Endothelial cell of umbilical vein (primary cell): ENCODE measurements around the gene CTSD. TPM values are rescaled to one million over a fixed set of nuclear protein-coding genes. Genes with fewer than 3 reads are reported as not detected.

Experiments
- BruUV-seq: library from RNA; stranded (reverse); fragments of 400-500 nt; replicated peaks from 2 replicates; lab custom pipeline; 2021; lab: Mats Ljungman, UMichigan
- CTCF ChIA-PET: fragments of 300-600, 350-600 bp; sonication (Branson Sonifier 250); formaldehyde crosslinking; loops from one replicate; lab custom pipeline; 2021; ENCODE audit warnings: antibody characterized with exemption, inconsistent platforms; lab: Charles Lee
- POLR2A ChIA-PET: fragments of 300-600, 350-600 bp; sonication (Branson Sonifier 250); formaldehyde crosslinking; loops from one replicate; lab custom pipeline; 2021; ENCODE audit warnings: antibody characterized with exemption, inconsistent platforms; lab: Charles Lee
- DNase-seq: peaks from one replicate; pipeline ENCODE4 v3.0.0-alpha.2; 2011; ENCODE audit warnings: low read depth, low spot score
- FAIRE-seq: peaks from 2 replicates; lab custom pipeline; 2011; peaks lifted over from hg19 to GRCh38; lab: Jason Lieb, UNC
- H2AFZ ChIP-seq: 2 replicates; pipeline ENCODE4 v1.6.0; 2012; ENCODE audit warnings: low read depth, low read length, control low read depth, inconsistent platforms
- H3K27ac ChIP-seq: 2 replicates; pipeline ENCODE4 v1.5.1; 2011; ENCODE audit warnings: low read depth, mild to moderate bottlenecking, control low read depth, low read length, moderate library complexity; ENCODE audit not compliant: insufficient read depth
- H3K27me3 ChIP-seq, 2 experiments: 2 replicates each; pipeline versions ENCODE4 v1.6.0 to v1.6.1; 2011; ENCODE audit warnings: low read length in 2 of 2, mixed read lengths in 1 of 2; ENCODE audit not compliant: control insufficient read depth in 2 of 2, insufficient read depth in 2 of 2
- H3K36me3 ChIP-seq, 2 experiments: 2 replicates in 1 of 2; 3 replicates in 1 of 2; pipeline ENCODE4 v1.5.1; 2011; ENCODE audit warnings: low read length in 2 of 2, mild to moderate bottlenecking in 1 of 2, moderate library complexity in 1 of 2; ENCODE audit not compliant: control insufficient read depth in 2 of 2, insufficient read depth in 2 of 2; ENCODE audit errors: extremely low read depth in 1 of 2
- H3K4me1 ChIP-seq: 3 replicates; pipeline ENCODE4 v1.5.1; 2011; ENCODE audit warnings: mild to moderate bottlenecking, low read length; ENCODE audit not compliant: control insufficient read depth, insufficient read depth; ENCODE audit errors: extremely low read depth
- H3K4me2 ChIP-seq: 2 replicates; pipeline ENCODE4 v1.6.1; 2011; ENCODE audit warnings: low read length, control low read depth, mixed read lengths; ENCODE audit not compliant: insufficient read depth
- H3K4me3 ChIP-seq, 3 experiments: fragments of 200-600 bp in 1 of 3; sonication (generic), shearing (Covaris generic) in 1 of 3; replicated peaks in 1 of 3; 2 replicates each; pipeline ENCODE4 v1.5.1; 2011 to 2016; ENCODE audit warnings: control low read depth in 3 of 3, low read length in 3 of 3, mild to moderate bottlenecking in 2 of 3, inconsistent platforms in 1 of 3, low read depth in 1 of 3, moderate library complexity in 1 of 3; ENCODE audit not compliant: insufficient read depth in 1 of 3
- H3K79me2 ChIP-seq: 2 replicates; pipeline ENCODE4 v1.6.0; 2012; ENCODE audit warnings: low read length, inconsistent platforms; ENCODE audit not compliant: control insufficient read depth, insufficient read depth
- H3K9ac ChIP-seq: replicated peaks from 2 replicates; pipeline ENCODE3; 2011; ENCODE audit warnings: low read length, control low read depth; ENCODE audit not compliant: insufficient read depth; ENCODE audit errors: extremely low read depth
- H3K9me1 ChIP-seq: replicated peaks from 3 replicates; pipeline ENCODE4 v1.6.0; 2011; ENCODE audit warnings: mild to moderate bottlenecking, low read length; ENCODE audit not compliant: control insufficient read depth, insufficient read depth; ENCODE audit errors: extremely low read depth
- H3K9me3 ChIP-seq: replicated peaks from 2 replicates; pipeline ENCODE4 v1.5.1; 2012; ENCODE audit warnings: low read length, inconsistent platforms; ENCODE audit not compliant: control insufficient read depth, insufficient read depth
- H4K20me1 ChIP-seq: replicated peaks from 2 replicates; pipeline ENCODE3; 2011; ENCODE audit warnings: mild to moderate bottlenecking, low read length; ENCODE audit not compliant: control insufficient read depth, insufficient read depth; ENCODE audit errors: extremely low read depth
- CTCF ChIP-seq, 2 donors: IDR thresholded peaks; 1 replicate in 1 of 2; 2 replicates in 1 of 2; pipeline ENCODE4 v1.5.1; 2011; ENCODE audit warnings: low read length in 2 of 2, mild to moderate bottlenecking in 2 of 2, moderate library complexity in 2 of 2, control low read depth in 1 of 2, inconsistent platforms in 1 of 2, low read depth in 1 of 2; ENCODE audit not compliant: insufficient read depth in 1 of 2; ENCODE audit errors: extremely low read depth in 1 of 2
- EZH2 ChIP-seq: IDR thresholded peaks from 2 replicates; pipeline ENCODE4 v1.6.1; 2012; ENCODE audit warnings: borderline replicate concordance, low read depth, mild to moderate bottlenecking, moderate library complexity, low read length, inconsistent platforms; ENCODE audit not compliant: severe bottlenecking
- FOS ChIP-seq: IDR thresholded peaks from 2 replicates; pipeline ENCODE4 v1.6.1; 2011; ENCODE audit warnings: mild to moderate bottlenecking, low read length, moderate library complexity, borderline replicate concordance; ENCODE audit not compliant: insufficient read depth
- GATA2 ChIP-seq: IDR thresholded peaks from 2 replicates; pipeline ENCODE4 v1.7.0; 2011; ENCODE audit warnings: low read depth, mild to moderate bottlenecking, moderate library complexity, mixed read lengths, low read length; ENCODE audit not compliant: insufficient read length, insufficient read depth
- JUN ChIP-seq: IDR thresholded peaks from 2 replicates; pipeline ENCODE4 v1.6.1; 2011; ENCODE audit warnings: borderline replicate concordance, low read depth; ENCODE audit not compliant: insufficient read length, insufficient read depth
- MAX ChIP-seq: IDR thresholded peaks from 2 replicates; pipeline ENCODE4 v1.6.1; 2011; ENCODE audit not compliant: insufficient read depth, insufficient read length
- MYC ChIP-seq: IDR thresholded peaks from one replicate; pipeline ENCODE4 v1.6.1; 2011; ENCODE audit warnings: mild to moderate bottlenecking, low read depth, low read length
- POLR2A ChIP-seq: IDR thresholded peaks from 2 replicates; pipeline ENCODE4 v1.6.1; 2012; ENCODE audit warnings: low read depth, mild to moderate bottlenecking, control low read depth, low read length
- POLR2AphosphoS5 ChIP-seq: IDR thresholded peaks from 2 replicates; pipeline ENCODE4 v1.6.1; 2012; ENCODE audit warnings: low read depth, mild to moderate bottlenecking, control low read depth, low read length, moderate library complexity; ENCODE audit not compliant: insufficient read depth
- dilution Hi-C: fragments of 300-500 bp; cut with MboI; formaldehyde crosslinking; loops from one replicate; pipeline ENCODE4 v1.15.0; 2019; ENCODE audit warnings: low sequenced_read_pairs; ENCODE audit not compliant: extremely low pct_ligation_motif_present
- intact Hi-C: fragments of 100-400 bp; cut with micrococcal nuclease; formaldehyde crosslinking; loops from one replicate; pipeline ENCODE4 v1.10.0; 2022
- polyA plus RNA-seq, 4 experiments: library from polyadenylated mRNA; depleted of rRNA in 3 of 4; stranded (reverse) in 3 of 4; unstranded in 1 of 4; fragments of >200 nt; gene quantifications; 2 replicates each; pipeline versions ENCODE4 v1.2.1 to v1.2.3, GENCODE V29; 2011 to 2012; ENCODE audit warnings: missing spikeins in 1 of 4
- total RNA-seq: library from RNA; stranded (reverse); gene quantifications from 2 replicates; pipeline ENCODE4 v1.2.3, GENCODE V29; 2021

The CTSD gene
- total and polyA plus RNA-seq, 2 donors (not counting 3 experiments of a cell fraction or from before 2014, with no cell fraction given) = 215 to 248 TPM

- no peak for FAIRE-seq
- no peak for DNase-seq
- Histone ChIP-seq H3K27ac (no peak overlapping the region), H3K9me1 (no peaks in the 10 kb centered on the region), H3K9ac (no peak overlapping the region), H3K9me3 (no peaks in the 10 kb centered on the region), H3K27me3 (no peaks in the 10 kb centered on the region), H3K36me3 (no peaks in the 10 kb centered on the region), H3K79me2 (no peaks in the 10 kb centered on the region), H4K20me1 (no peaks in the 10 kb centered on the region), H2AFZ (no peak overlapping the region), H3K4me2 (no peak overlapping the region), H3K4me1 (no peaks in the 10 kb centered on the region), H3K4me3 (no peak overlapping the region)
- POLR2A ChIA-PET = no interaction called here
- dilution Hi-C loops (no loop called here), intact Hi-C loops (no loop called here)
- BruUV-seq = no TSS peak
- CTCF ChIA-PET = no interaction called here
- TF ChIP-seq POLR2A = no peak
- no peak for TF ChIP-seq MAX
- TF ChIP-seq GATA2 = no peak
- no peak for TF ChIP-seq CTCF (IDR thresholded peaks at IDR 0.05; ENCODE audit: extremely low read depth in 1 of 2, insufficient read depth in 1 of 2, low read depth in 1 of 2, low read length in 2 of 2)
Measured at GRCh38 chr11:1741741-1742140, 22.0 kb downstream of the CTSD start.

GRCh38 chr11:1740786-1741530 lies 22.8 kb downstream of the CTSD start:
- CTCF ChIA-PET = no interaction called here
- no peak overlapping the region for H3K4me3 ChIP-seq

More at GRCh38 chr11:1740786-1741530, 22.8 kb downstream of the CTSD start:
- no peak overlapping the region for H2AFZ ChIP-seq
- no peak overlapping the region for H3K9ac ChIP-seq
- H4K20me1 ChIP-seq = no peaks in the 10 kb centered on the region
- no peaks in the 10 kb centered on the region for H3K9me3 ChIP-seq
- POLR2A ChIA-PET = no interaction called here
- H3K36me3 ChIP-seq = no peaks in the 10 kb centered on the region
- no peaks in the 10 kb centered on the region for H3K4me1 ChIP-seq
- H3K4me2 ChIP-seq = no peak overlapping the region
- no peaks in the 10 kb centered on the region for H3K79me2 ChIP-seq
- no TSS peak for BruUV-seq
- no peaks in the 10 kb centered on the region for H3K27me3 ChIP-seq
- intact Hi-C loops = no loop called here
- FAIRE-seq (no peak), DNase-seq (no peak)
- TF ChIP-seq MAX (no peak), MYC (no peak), POLR2A (no peak), GATA2 (no peak), POLR2AphosphoS5 (no peak), EZH2 (no peak), FOS (no peak), JUN (no peak), CTCF (IDR thresholded peaks at IDR 0.05; ENCODE audit: extremely low read depth in 1 of 2, insufficient read depth in 1 of 2, low read depth in 1 of 2, low read length in 2 of 2) (no peak)
- H3K9me1 ChIP-seq = no peaks in the 10 kb centered on the region
- dilution Hi-C loops = no loop called here
- H3K27ac ChIP-seq = no peak overlapping the region
